ENCODE data around the gene ATP5MC2. TPM values are rescaled to one million over a fixed set of nuclear protein-coding genes. Genes with fewer than 3 reads are reported as not detected.

Gene ATP5MC2
- total and polyA plus RNA-seq, 9 of the 15 experiments (the other 6 are each of a cell fraction or from before 2014, with no cell fraction given) = 314 to 1,208 (median 468) TPM

GRCh38 chr12:53652366-53652765 lies 23.5 kb downstream of the ATP5MC2 start:
- TF ChIP-seq ZNF277 (CRISPR knock-in tag; IDR thresholded peaks at IDR 0.05; ENCODE audit: borderline replicate concordance) = no peak
- no peak for TF ChIP-seq ZSCAN29 (IDR thresholded peaks at IDR 0.05)
- TF ChIP-seq STAT5A (IDR thresholded peaks at IDR 0.05; ENCODE audit: borderline replicate concordance, low read length) = no peak
- TF ChIP-seq PTBP1 (IDR thresholded peaks at IDR 0.05; ENCODE audit: low read depth, low read length) = no peak
- TF ChIP-seq PCBP2 (IDR thresholded peaks at IDR 0.05; ENCODE audit: low read depth, low read length, poor library complexity, severe bottlenecking) = no peak
- no peak for TF ChIP-seq HDAC3 (IDR thresholded peaks at IDR 0.05; ENCODE audit: borderline replicate concordance, partially characterized antibody)
- no peak for TF ChIP-seq HMGN3 (IDR thresholded peaks at IDR 0.05; ENCODE audit: borderline replicate concordance, extremely low read depth, insufficient read length, low read depth, low read length)
- TF ChIP-seq NCOA4 (IDR thresholded peaks at IDR 0.05; ENCODE audit: partially characterized antibody) = no peak
- no peak for TF ChIP-seq EGR1 (conservative IDR thresholded peaks at IDR 0.05)
- no peak for TF ChIP-seq VEZF1 (CRISPR knock-in tag; IDR thresholded peaks at IDR 0.05)
- TF ChIP-seq ZNF586 (CRISPR knock-in tag; conservative IDR thresholded peaks at IDR 0.05) = no peak
- TF ChIP-seq PCBP1 (IDR thresholded peaks at IDR 0.05; ENCODE audit: low read depth, low read length, poor library complexity, severe bottlenecking) = no peak
- no peak for TF ChIP-seq PHF20 (IDR thresholded peaks at IDR 0.05; ENCODE audit: partially characterized antibody)
- TF ChIP-seq ELK1 (CRISPR knock-in tag; IDR thresholded peaks at IDR 0.05) = no peak
- no peak for TF ChIP-seq ARID3A (IDR thresholded peaks at IDR 0.05; ENCODE audit: borderline replicate concordance, low read depth, low read length)
- no peak for TF ChIP-seq ZFP1 (CRISPR knock-in tag; IDR thresholded peaks at IDR 0.05)
- no peak for TF ChIP-seq ZNF764 (CRISPR knock-in tag; IDR thresholded peaks at IDR 0.05; ENCODE audit: low read depth)
- TF ChIP-seq EZH2 (IDR thresholded peaks at IDR 0.05; ENCODE audit: borderline replicate concordance, low read depth, low read length) = no peak
- WGBS (ENCODE audit: insufficient coverage, low coverage, missing lambda C conversion rate) = 33% methylated on average over 1 of the region's 1 CpG
- ATAC-seq (no peak; the same call in 2 of the 3 replicates), DNase-seq (ENCODE audit: extremely low read depth in 1 of 4, low spot score in 3 of 4) (no peak), FAIRE-seq (no peak)
- Histone ChIP-seq H3K27me3 (ENCODE audit: control insufficient read depth in 2 of 2, insufficient read depth in 2 of 2, low read length in 2 of 2) (no peaks in the 10 kb centered on the region), H3K9me3 (replicated peaks; ENCODE audit: control insufficient read depth, insufficient read depth, low read depth, low read length) (no peaks in the 10 kb centered on the region), H3K79me2 (ENCODE audit: control insufficient read depth, insufficient read depth, low read length) (no peaks in the 10 kb centered on the region), H3K4me1 (replicated peaks in 1 of 2; ENCODE audit: control insufficient read depth in 2 of 2, insufficient read depth in 2 of 2, low read length in 2 of 2) (0 out of 5 replicates have a peak, but pooled peaks cover 0 to 5% of the 10 kb centered on the region in 2 experiments), H3K9ac (ENCODE audit: insufficient read depth in 1 of 2, low read depth in 2 of 2, low read length in 2 of 2) (no peak overlapping the region), H4K20me1 (replicated peaks; ENCODE audit: control insufficient read depth, insufficient read depth, low read length) (no peaks in the 10 kb centered on the region), H3K36me3 (ENCODE audit: control insufficient read depth, insufficient read depth, low read length) (no peaks in the 10 kb centered on the region), H3K4me2 (ENCODE audit: insufficient read depth, low read length) (no peak overlapping the region), H3K4me3 (no peak overlapping the region), H3K9me1 (ENCODE audit: control insufficient read depth, insufficient read depth, low read length) (no peaks in the 10 kb centered on the region), H3K27ac (ENCODE audit: extremely low read depth, low read depth, low read length) (no peak overlapping the region), H2AFZ (ENCODE audit: low read depth, low read length) (no peak overlapping the region)
- in situ Hi-C loops (cut with MboI) = no loop called here
- ChIA-PET CTCF (ENCODE audit: low intra/inter-chr PET ratio) (no interaction called here), POLR2A (interaction anchor here (1.1 kb wide), 1 partner anchor 15 kb away, joined by 5 read pairs; no protein-coding TSS in a partner anchor)
- intact Hi-C loops (cut with micrococcal nuclease) = no loop called here
- BruUV-seq (replicated peaks) = no TSS peak

All from K562 (cell line).